HG02981 (cell line): ENCODE results near the gene HEY2.
"Not testable (repeated sequence)": the region's sequence is repeated elsewhere in the genome, so short reads cannot be mapped to it uniquely, and the experiment has no call there.

Experiments used
- ATAC-seq: cut with Tn5 transposase; IDR thresholded peaks from one replicate; pipeline ENCODE4 v1.9.1; 2021; ENCODE audit warnings: mild to moderate bottlenecking, moderate library complexity; ENCODE audit not compliant: unreplicated experiment

Gene HEY2

GRCh38 chr6:125766641-125767040 lies 17.2 kb downstream of the HEY2 start:
- no peak for ATAC-seq

- ATAC-seq, result no peak
Observed at GRCh38 chr6:125769147-125769783, 19.8 kb downstream of the HEY2 start.

GRCh38 chr6:125773387-125774341 lies 24.2 kb downstream of the HEY2 start:
- ATAC-seq, result no peak

- ATAC-seq, result not testable (repeated sequence)
Observed at GRCh38 chr6:125776107-125776826, 26.8 kb downstream of the HEY2 start.

GRCh38 chr6:125779924-125780539 lies 30.6 kb downstream of the HEY2 start:
- ATAC-seq, result peak; percentile 78

GRCh38 chr6:125780540-125781313 lies 31.3 kb downstream of the HEY2 start:
- ATAC-seq, result peak; percentile 74

GRCh38 chr6:125781314-125781868 lies 32.0 kb downstream of the HEY2 start:
- peak; percentile 31 for ATAC-seq

- no peak for ATAC-seq
Observed at GRCh38 chr6:125784365-125784764, 34.9 kb downstream of the HEY2 start.

- no peak for ATAC-seq
Observed at GRCh38 chr6:125787791-125788190, 38.4 kb downstream of the HEY2 start.

- no peak for ATAC-seq
Observed at GRCh38 chr6:125789167-125789566, 39.7 kb downstream of the HEY2 start.

GRCh38 chr6:125789576-125790357 lies 40.3 kb downstream of the HEY2 start:
- ATAC-seq, result peak; percentile 22

GRCh38 chr6:125790358-125791150 lies 41.1 kb downstream of the HEY2 start, which contains the start of gene NCOA7:
Gene NCOA7 (plus strand): TSS chr6:125790960. CDS start chr6:125815355, 24,395 bp downstream.
- peak; percentile 67 for ATAC-seq

- ATAC-seq, result peak; percentile 36
Observed at GRCh38 chr6:125791151-125791819, 41.9 kb downstream of the HEY2 start.

GRCh38 chr6:125791820-125792165 lies 42.4 kb downstream of the HEY2 start:
- no peak for ATAC-seq

GRCh38 chr6:125792172-125792571 lies 42.7 kb downstream of the HEY2 start:
- no peak for ATAC-seq

- ATAC-seq, result no peak
Observed at GRCh38 chr6:125792680-125793079, 43.2 kb downstream of the HEY2 start.

GRCh38 chr6:125793280-125793679 lies 43.8 kb downstream of the HEY2 start:
- ATAC-seq, result no peak

GRCh38 chr6:125793863-125794262 lies 44.4 kb downstream of the HEY2 start:
- ATAC-seq, result no peak
